Renal cortex interstitium (tissue), 15 donors: ENCODE results near the gene KLHDC1. TPM values are rescaled to one million over a fixed set of nuclear protein-coding genes. Genes with fewer than 3 reads are reported as not detected.
"Not testable (repeated sequence)": the region's sequence is repeated elsewhere in the genome, so short reads cannot be mapped to it uniquely, and the experiment has no call there.

ENCODE experiments used
- DNase-seq, 11 donors: peaks; one replicate each; pipeline ENCODE4 v3.0.0-alpha.2; 2013; ENCODE audit warnings: low read depth in 9 of 11, low spot score in 4 of 11; ENCODE audit errors: extremely low read depth in 1 of 11
- long read RNA-seq, 16 experiments: transcript quantifications; one replicate each; lab custom pipeline, GENCODE V29; 2026
- polyA plus RNA-seq, 3 donors: library from polyadenylated mRNA; unstranded; fragments of 120-200 nt; gene quantifications; one replicate each; pipeline ENCODE4 v1.2.1, GENCODE V29; 2013; ENCODE audit not compliant: insufficient read length in 3 of 3

Gene KLHDC1, protein sequence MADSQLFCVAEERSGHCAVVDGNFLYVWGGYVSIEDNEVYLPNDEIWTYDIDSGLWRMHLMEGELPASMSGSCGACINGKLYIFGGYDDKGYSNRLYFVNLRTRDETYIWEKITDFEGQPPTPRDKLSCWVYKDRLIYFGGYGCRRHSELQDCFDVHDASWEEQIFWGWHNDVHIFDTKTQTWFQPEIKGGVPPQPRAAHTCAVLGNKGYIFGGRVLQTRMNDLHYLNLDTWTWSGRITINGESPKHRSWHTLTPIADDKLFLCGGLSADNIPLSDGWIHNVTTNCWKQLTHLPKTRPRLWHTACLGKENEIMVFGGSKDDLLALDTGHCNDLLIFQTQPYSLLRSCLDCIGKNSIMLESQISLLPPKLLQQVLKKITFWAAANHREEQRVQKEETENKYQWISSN
- 1 to 10 TPM; 4.0 to 7.5 (median 5.3) TPM for polyA plus RNA-seq
- long read RNA-seq, donor 1, partial matches to known transcripts: 35 of 36 reads
- long read RNA-seq, donor 1, other reads (novel, unspliced or antisense): 0 of 36 reads
- long read RNA-seq, donor 2: 0 reads
- long read RNA-seq, donor 3, partial matches to known transcripts: 0 of 4 reads
- long read RNA-seq, donor 3, other reads (novel, unspliced or antisense): 0 of 4 reads
- long read RNA-seq, donor 4, partial matches to known transcripts: 0 of 2 reads
- long read RNA-seq, donor 4, other reads (novel, unspliced or antisense): 0 of 2 reads
- long read RNA-seq, donor 5: 0 reads
- long read RNA-seq, donor 6, partial matches to known transcripts: 0 of 1 reads
- long read RNA-seq, donor 6, other reads (novel, unspliced or antisense): 0 of 1 reads
- long read RNA-seq, donor 7, partial matches to known transcripts: 0 of 1 reads
- long read RNA-seq, donor 7, other reads (novel, unspliced or antisense): 0 of 1 reads
- long read RNA-seq, donor 8: 0 reads
- long read RNA-seq, donor 9: 0 reads
- long read RNA-seq, donor 10: 0 reads
- long read RNA-seq, donor 11, partial matches to known transcripts: 0 of 2 reads
- long read RNA-seq, donor 11, other reads (novel, unspliced or antisense): 0 of 2 reads
- long read RNA-seq, donor 12: 0 reads
- long read RNA-seq, donor 13: 0 reads
- long read RNA-seq, donor 14, partial matches to known transcripts: 0 of 2 reads
- long read RNA-seq, donor 14, other reads (novel, unspliced or antisense): 0 of 2 reads
- long read RNA-seq, donor 15: 0 reads
- long read RNA-seq, donor 16, partial matches to known transcripts: 0 of 2 reads
- long read RNA-seq, donor 16, other reads (novel, unspliced or antisense): 0 of 2 reads

- DNase-seq: peak; percentile 60 to 78 (median 73)
Observed at GRCh38 chr14:49692811-49693734, at the start of gene KLHDC1. Gene KLHDC1, plus strand, starts transcription at chr14:49693120. Its CDS starts 75 bp downstream, at chr14:49693195.

DNA sequence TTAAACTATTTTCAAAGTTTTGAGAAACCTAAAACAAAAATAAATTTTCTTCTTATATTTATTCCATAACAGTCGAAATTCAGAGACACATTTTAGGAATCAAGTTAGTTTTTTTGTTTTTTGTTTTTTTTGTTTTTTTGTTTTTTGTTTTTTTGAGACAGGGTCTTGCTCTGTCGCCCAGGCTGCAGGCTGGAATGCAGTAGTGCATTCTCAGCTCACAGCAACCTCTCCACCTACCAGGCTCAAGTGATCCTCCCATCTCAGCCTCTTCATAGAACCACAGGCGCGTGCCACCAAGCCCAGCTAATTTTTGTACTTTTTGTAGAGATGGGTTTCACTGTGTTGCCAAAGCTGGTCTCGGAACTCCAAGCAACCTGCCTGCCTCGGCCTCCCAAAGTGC is 39.4 kb upstream of the KLHDC1 start:
- DNase-seq: no peak

GRCh38 chr14:49654511-49654910 is 38.4 kb upstream of the KLHDC1 start:
- DNase-seq: no peak

GRCh38 chr14:49657500-49657899 is 35.4 kb upstream of the KLHDC1 start:
- DNase-seq: not testable (repeated sequence)

DNA sequence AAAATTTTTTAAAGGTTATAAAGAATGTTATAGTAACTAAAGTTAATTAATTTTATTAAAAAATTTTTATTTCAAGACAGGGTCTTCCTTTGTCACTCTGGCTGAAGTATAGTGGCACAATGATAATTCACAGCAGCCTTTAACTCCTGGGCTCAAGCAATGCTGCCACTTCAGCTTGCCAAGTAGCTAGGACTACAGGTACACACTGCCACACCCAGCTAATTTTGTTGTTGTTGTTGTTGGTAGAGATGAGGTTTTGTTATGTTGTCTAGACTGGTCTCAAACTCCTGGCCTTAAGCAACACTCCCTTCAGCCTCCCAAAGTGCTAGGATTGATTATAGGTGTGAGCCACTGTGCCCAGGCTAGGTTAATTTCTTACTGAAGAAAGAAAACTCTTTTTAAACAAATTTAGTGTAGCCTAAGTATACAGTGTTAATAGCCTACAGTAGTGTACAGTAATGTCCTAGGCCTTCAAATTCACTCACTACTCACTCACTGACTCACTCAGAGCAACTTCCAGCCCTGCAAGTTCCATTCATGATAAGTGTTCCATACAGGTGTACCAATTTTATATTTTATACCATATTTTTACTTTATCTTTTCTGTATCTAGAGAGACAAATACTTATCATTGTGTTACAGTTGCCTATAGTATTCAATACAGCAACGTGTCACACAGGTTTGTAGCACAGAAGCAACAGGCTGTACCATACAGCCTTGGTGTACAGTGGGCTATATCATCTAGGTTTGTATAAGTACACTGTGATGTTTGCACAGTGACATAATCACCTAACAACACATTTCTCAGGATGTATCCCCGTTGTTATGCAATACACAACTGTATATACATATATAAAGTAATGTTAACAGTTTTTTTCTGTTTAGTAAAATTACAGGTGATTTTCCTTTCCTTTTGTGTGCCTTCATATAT is 33.1 kb upstream of the KLHDC1 start:
- DNase-seq: no peak

DNA sequence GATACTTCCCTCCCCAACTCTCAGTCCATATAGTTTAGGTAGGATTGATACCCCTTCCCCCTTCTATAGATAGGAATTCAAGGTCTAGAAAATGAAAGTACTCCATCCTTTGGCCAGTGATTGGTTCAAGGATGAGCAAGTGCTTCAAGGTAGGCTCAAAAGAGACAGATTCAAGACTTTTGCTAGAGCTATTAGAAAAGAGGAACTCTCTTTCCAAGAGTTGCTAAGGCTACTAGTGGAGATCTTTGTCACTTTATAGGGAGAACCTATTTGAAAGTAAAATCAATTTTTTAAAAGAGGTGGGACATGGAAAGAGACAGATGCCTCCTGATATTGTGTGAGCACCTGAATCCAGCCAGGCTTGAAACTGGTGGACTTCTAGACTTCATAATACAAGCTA is 22.4 kb upstream of the KLHDC1 start:
- no peak for DNase-seq

GRCh38 chr14:49673586-49673985 is 19.3 kb upstream of the KLHDC1 start:
- no peak for DNase-seq

- DNase-seq: no peak
Observed at GRCh38 chr14:49677643-49678042, 15.3 kb upstream of the KLHDC1 start.

DNA sequence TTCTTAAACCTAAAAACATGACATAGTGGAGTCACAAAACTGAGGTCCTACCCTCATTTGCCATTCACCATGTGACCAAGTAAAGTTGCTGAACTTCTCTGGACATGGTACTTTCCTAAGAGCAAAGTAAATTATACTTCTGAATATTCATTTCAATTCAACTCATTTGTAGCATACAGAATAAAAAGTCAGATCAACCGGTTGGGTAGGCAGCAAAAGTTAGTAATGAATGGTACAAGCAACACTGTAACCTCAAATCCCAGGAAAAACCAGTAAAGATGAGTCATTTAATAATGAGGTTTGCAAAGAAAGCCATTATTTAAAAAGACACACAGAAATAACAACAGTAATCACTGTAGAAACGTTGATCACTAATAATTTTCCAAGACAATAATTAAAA is 13.6 kb upstream of the KLHDC1 start:
- no peak for DNase-seq

DNA sequence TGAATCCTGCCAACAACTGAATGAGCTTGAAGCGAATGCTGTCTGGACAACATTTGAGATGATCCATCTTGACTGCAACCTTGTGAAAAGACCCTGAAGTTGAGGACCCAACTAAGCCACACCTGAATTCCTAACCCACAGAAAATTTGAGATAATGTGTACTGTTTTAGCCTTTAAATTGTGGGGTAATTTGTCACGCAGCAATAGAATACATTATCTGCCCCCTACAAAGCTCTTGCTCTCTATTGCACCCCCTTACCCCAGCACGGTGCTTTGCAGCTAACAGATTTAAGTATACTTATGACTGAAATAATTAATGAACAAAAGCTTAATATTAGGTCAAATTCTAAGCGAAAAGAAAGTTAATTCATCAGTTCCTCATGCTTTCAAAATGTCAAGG is 6.5 kb upstream of the KLHDC1 start:
- DNase-seq: no peak

- DNase-seq: peak; percentile 36 to 76 (median 68)
Observed at GRCh38 chr14:49687942-49688700, 4.8 kb upstream of the KLHDC1 start, which contains the start of gene POLE2. Gene POLE2, minus strand, starts transcription at chr14:49688214. Its CDS starts 11 bp downstream, at chr14:49688203.

DNA sequence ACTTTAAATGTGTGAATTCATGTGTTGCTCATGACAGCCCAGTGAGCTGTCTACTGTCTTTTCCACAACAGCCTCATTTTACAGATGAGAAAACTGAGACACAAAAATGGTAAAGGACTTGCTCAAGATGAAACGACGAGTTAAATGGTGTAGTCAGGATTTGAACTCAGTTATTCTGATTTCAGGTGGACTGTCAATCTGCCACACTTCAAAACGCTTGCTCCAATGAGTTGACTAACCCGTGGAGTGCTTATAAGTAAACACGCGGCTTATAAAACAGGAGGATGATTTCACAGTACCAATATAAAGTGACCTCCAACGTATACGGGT is 4.3 kb upstream of the KLHDC1 start:
- DNase-seq: no peak

GRCh38 chr14:49691031-49691430 is 1.9 kb upstream of the KLHDC1 start:
- no peak for DNase-seq

- DNase-seq: no peak
Observed at GRCh38 chr14:49692193-49692757, 645 bp upstream of the KLHDC1 start.

DNA sequence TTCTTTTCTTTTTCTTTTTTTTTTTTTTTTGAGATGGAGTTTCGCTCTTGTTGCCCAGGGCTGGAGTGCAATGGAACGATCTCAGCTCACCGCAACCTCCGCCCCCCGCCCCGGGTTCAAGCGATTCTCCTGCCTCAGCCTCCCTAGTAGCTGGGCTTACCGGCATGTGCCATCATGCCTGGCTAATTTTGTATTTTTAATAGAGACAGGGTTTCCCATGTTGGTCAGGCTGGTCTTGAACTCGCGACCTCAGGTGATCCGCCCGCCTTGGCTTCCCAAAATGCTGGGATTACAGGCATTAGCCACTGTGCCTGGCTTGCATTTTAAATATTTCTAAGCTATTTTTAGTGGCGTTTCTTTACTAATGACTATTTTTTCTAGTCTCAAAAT is 810 bp downstream of the KLHDC1 start:
- DNase-seq: not testable (repeated sequence)

DNA sequence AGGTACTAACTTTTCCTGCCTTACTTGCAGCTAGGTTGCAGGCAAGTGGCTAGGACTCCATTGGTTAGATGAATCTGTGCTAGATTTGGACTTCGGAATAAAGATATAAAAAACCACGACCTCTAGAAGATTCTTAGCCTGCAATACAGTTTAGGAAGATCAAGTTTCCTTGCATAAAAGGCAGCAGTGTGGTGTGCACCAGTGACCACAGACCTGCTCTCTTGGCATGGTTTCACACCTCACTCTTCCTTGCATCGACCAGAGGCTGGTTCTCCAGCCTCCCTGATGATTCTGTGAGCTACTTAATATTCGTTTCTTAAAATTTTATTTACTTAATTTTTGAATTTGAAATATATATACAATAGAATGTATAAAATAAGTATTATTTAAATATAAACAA is 9.8 kb downstream of the KLHDC1 start:
- no peak for DNase-seq
